ENCODE measurements around the gene ST6GAL1. TPM values are rescaled to one million over a fixed set of nuclear protein-coding genes. Genes with fewer than 3 reads are reported as not detected.
A peak's percentile ranks its signal among the peaks of the same experiment; 100 is the strongest.

Gene ST6GAL1
- total RNA-seq, 1 donor from 2014 or later, result 74.0 TPM

DNA sequence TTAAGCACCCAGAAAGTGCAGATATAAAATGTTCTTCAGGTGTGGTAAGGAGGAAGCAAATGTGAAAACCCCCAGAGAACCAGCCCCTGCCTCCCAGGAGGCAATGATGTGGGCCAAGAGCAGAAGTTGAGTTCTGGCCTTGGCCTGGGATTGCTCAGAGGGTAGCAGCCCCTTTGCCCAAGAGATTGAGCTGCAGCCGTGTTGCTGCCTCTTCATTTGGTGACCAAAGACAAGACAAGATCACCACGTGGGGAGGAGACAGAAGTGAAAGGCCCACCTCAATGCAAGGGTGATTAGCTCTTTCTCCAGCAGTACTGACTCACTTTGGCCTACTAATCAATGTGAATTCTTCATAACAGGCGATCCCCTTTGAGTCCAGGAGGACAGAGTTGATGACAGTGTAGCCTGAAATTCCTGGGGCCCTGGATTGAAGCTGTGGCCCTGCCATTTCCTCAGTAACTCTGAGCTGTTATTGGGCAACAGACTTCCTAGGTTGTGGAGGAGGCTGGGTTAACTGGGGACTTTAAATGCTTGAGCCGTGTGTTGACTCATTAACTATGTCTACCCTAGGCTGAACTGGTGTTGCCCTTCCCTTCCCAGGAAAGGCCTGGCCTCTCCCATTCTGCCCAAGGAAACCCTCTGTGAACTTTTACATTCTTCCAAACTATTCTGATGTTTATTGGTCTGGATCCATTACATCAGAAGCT is 86.5 kb downstream of the ST6GAL1 start:
- Mint-ChIP-seq H3K4me3 (ENCODE audit: low read depth) (no peak overlapping the region), H3K27me3 (no peaks in the 10 kb centered on the region), H3K9me3 (ENCODE audit: low read depth) (no peaks in the 10 kb centered on the region), H3K36me3 (ENCODE audit: insufficient read depth) (peaks cover 25% of the 10 kb centered on the region), H3K4me1 (ENCODE audit: low read depth) (peaks cover 6% of the 10 kb centered on the region), H3K27ac (no peak overlapping the region)
- TF ChIP-seq, protein P1, sequence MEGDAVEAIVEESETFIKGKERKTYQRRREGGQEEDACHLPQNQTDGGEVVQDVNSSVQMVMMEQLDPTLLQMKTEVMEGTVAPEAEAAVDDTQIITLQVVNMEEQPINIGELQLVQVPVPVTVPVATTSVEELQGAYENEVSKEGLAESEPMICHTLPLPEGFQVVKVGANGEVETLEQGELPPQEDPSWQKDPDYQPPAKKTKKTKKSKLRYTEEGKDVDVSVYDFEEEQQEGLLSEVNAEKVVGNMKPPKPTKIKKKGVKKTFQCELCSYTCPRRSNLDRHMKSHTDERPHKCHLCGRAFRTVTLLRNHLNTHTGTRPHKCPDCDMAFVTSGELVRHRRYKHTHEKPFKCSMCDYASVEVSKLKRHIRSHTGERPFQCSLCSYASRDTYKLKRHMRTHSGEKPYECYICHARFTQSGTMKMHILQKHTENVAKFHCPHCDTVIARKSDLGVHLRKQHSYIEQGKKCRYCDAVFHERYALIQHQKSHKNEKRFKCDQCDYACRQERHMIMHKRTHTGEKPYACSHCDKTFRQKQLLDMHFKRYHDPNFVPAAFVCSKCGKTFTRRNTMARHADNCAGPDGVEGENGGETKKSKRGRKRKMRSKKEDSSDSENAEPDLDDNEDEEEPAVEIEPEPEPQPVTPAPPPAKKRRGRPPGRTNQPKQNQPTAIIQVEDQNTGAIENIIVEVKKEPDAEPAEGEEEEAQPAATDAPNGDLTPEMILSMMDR (IDR thresholded peaks at IDR 0.05; ENCODE audit: unreplicated experiment), result no peak
- no peak for DNase-seq (ENCODE audit: low spot score, unreplicated experiment)

DNA sequence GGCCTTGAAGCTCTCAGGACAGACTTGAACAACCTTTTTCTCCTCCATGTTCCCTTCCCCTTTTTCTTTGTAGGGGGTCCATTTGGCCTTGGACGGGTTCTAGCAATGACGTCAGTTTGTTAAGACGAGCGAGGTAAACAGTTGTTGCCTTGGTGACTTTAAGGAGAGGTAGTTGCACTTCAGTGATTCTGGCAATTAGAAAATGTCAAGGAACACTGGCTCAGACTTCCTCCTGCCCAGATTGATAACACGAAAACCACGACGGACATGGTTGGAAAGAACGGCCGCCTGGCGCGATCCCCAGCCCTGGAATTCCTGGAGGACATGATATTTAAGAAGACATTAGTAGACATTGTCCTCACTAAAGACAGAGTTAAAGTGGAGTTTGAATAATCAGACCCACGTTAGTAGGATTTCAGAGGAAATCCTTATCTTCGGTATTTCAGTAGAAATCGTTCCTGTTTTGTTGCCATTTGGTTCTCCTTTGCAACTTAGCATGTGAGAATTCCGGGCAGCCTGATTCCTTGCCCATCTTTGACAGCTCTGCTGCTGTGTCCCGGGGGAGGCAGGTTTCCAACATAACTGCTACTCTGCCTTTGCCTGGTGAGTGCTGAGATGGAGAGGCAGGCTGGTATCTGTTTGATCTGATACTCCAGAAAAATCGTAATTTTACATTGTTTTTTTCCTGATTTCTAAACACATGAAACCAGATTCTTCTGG is 87.3 kb downstream of the ST6GAL1 start:
- TF ChIP-seq, protein P1 (IDR thresholded peaks at IDR 0.05; ENCODE audit: unreplicated experiment), result no peak
- no peak overlapping the region for H3K4me3 Mint-ChIP-seq (ENCODE audit: low read depth)
- peaks cover 25% of the 10 kb centered on the region for H3K36me3 Mint-ChIP-seq (ENCODE audit: insufficient read depth)
- peaks cover 8% of the 10 kb centered on the region for H3K4me1 Mint-ChIP-seq (ENCODE audit: low read depth)
- no peaks in the 10 kb centered on the region for H3K9me3 Mint-ChIP-seq (ENCODE audit: low read depth)
- H3K27ac Mint-ChIP-seq, result peak overlapping the region; percentile 21
- H3K27me3 Mint-ChIP-seq, result no peaks in the 10 kb centered on the region
- DNase-seq (ENCODE audit: low spot score, unreplicated experiment), result no peak

DNA sequence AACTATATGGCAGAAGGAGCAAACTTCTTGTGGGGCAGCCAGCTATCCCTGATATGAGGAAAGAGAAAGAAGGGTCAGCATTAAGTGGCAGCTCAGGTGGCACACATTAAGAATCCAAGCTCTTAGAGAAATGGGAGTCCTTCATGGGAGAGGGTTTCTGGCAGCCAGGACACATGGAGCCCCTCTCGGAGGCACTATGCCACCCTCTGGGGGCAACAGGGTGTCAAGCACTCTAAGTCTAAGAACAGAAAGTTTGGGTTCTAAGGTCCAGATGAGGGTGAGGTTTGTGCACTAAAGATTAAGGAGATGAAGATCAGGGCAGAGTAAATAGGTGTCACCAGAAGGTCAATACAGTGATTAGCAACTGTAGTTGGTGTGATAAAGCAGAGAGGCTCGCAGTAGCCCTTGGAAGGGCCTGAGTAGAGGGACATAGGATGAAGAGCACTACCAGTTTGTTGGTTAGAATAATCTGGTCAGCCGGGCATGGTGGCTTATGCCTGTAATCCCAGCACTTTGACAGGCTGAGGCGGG is 89.3 kb downstream of the ST6GAL1 start:
- Mint-ChIP-seq H3K9me3 (ENCODE audit: low read depth) (no peaks in the 10 kb centered on the region), H3K4me1 (ENCODE audit: low read depth) (peaks cover 11% of the 10 kb centered on the region), H3K36me3 (ENCODE audit: insufficient read depth) (peaks cover 22% of the 10 kb centered on the region), H3K4me3 (ENCODE audit: low read depth) (no peak overlapping the region), H3K27ac (peak overlapping the region; percentile 3), H3K27me3 (no peaks in the 10 kb centered on the region)
- TF ChIP-seq, protein P1 (IDR thresholded peaks at IDR 0.05; ENCODE audit: unreplicated experiment), result peak; percentile 16
- DNase-seq (ENCODE audit: low spot score, unreplicated experiment), result no peak

DNA sequence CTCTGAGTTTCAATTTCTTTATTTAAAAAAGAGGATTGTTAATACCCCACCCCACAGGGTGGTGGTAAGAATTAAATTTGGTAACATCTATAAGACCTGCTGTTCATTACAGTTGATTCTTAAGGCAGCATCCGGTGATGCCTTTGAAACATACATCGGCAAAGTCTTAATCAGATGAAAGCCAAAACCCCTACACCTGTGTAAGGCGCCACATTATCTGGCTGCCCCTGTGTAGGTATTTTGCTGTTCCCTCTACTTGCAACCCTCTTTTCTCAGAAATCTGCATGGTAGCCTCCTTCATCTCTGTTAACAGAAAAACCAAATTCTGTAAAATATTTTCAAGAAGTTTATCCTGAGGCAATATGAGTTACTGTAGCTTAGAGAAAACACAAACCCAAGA is 90.0 kb downstream of the ST6GAL1 start:
- Mint-ChIP-seq H3K27ac (no peak overlapping the region), H3K27me3 (no peaks in the 10 kb centered on the region), H3K4me1 (ENCODE audit: low read depth) (peaks cover 17% of the 10 kb centered on the region), H3K4me3 (ENCODE audit: low read depth) (no peak overlapping the region), H3K9me3 (ENCODE audit: low read depth) (no peaks in the 10 kb centered on the region), H3K36me3 (ENCODE audit: insufficient read depth) (peaks cover 18% of the 10 kb centered on the region)
- TF ChIP-seq, protein P1 (IDR thresholded peaks at IDR 0.05; ENCODE audit: unreplicated experiment), result no peak
- no peak for DNase-seq (ENCODE audit: low spot score, unreplicated experiment)

DNA sequence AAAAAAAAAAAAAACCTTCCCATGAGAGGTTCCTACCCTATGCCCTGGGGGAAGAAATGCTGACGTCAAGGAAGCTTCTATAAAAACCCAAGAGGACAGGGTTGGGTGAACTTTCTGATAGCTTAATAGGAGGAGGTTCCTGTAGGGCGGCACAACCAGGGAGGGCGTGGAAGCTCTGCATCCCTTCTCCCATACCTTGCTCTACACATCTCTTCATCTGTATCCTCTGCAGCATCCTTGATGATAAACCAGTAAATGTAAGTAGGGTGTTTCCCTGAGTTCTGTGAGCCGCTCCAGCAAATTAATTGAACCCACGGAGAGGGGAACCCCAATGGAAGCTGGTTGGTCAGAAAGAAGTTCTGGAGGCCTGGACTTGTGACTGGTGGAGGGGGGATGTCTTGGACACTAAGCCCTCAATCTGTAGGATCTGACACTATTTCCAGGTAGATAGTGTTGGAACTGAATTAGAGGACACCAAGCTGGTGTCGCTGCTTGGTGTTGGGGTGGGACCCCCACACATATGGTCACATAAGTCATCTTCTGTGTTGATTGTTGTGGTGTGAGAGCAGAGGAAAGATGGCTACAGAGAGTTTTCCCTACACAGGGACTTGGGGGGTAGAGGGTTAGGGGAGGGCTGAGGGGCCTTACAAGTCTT is 91.5 kb downstream of the ST6GAL1 start:
- TF ChIP-seq, protein P1 (IDR thresholded peaks at IDR 0.05; ENCODE audit: unreplicated experiment), result no peak
- peak overlapping the region; percentile 79 for H3K27ac Mint-ChIP-seq
- H3K4me1 Mint-ChIP-seq (ENCODE audit: low read depth), result peaks cover 25% of the 10 kb centered on the region
- peaks cover 9% of the 10 kb centered on the region for H3K36me3 Mint-ChIP-seq (ENCODE audit: insufficient read depth)
- no peaks in the 10 kb centered on the region for H3K27me3 Mint-ChIP-seq
- no peaks in the 10 kb centered on the region for H3K9me3 Mint-ChIP-seq (ENCODE audit: low read depth)
- no peak for DNase-seq (ENCODE audit: low spot score, unreplicated experiment)
- no peak overlapping the region for H3K4me3 Mint-ChIP-seq (ENCODE audit: low read depth)

All from progenitor cell of endocrine pancreas (in vitro differentiated cells).